HG03108 (cell line): ENCODE results near the gene RHEB.

Source experiments
- ATAC-seq: cut with Tn5 transposase; IDR thresholded peaks from one replicate; pipeline ENCODE4 v1.9.1; 2021; ENCODE audit warnings: moderate library complexity; ENCODE audit not compliant: unreplicated experiment

The RHEB gene

DNA sequence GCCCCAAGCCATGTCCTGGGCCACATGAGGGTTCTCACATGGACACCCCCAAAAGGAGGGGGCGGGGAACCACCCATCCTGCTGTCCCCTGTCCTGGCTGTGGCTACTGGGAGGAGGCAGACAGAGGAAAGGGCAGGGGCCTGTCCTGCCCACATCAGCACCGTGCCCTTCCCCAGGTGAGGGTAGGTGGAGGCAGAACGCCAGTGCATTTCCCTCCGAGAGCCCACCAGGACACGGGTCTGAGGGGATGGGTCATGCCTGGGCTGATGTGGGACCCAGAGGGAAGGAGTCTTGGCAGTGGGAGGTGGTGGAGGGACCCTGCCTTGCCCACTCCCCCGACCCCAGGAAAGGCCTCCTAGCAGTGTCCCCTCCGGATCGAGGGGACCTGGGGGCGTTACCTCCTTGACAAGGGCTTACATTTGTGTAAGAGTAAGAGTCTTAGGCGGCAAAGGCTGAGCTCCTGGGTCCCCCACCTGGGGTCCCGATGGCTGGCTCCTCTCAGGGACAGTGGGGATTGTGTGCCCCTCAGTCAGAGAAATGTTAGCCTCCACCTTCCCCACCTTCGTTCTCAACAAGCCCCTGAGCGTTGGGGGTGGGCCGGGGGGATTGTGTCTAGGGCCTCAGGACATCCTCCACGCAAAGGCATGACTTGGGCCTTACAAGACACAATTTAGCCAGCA, 85.8 kb downstream of the RHEB start:
- ATAC-seq: no peak

DNA sequence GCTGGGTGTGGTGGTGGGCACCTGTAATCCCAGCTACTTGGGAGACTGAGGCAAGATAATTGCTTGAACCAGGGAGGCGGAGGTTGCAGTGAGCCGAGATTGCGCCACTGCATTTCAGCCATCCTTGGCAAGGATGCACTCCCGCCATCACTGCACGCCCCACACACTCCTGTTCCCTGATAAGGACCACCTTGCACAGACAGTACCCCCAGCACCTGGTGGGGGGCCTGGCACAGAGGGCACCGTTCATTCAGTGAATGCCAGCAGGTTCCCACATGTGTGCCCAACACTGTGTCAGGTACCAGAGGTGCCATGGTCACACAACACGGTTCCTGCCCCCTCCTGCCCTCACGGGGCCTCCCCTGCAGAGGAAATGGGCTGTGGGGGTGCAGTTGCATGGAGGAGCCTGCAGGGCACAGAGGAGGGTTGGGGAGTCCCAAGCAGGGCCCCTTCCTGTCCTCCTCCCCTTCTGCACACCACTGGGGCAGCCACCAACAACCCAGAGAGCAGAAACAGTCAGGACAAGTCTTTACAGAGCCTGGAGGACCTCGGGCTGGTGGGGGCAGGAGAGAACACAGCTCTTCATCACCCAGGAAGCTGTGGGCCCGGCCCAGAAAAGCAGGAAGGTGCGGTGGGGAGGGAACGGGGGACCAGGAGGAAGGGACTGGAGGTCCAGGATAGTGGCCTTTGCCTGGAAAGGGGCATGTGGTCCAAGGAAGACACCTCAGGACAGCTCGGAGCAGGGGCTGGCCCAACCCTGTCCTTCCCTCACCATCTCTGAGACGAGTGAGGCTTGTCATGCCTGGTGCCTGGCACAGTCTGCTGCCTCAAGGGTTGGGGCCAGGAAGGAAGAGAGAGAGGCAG, 86.8 kb downstream of the RHEB start:
- peak; percentile 67 for ATAC-seq

DNA sequence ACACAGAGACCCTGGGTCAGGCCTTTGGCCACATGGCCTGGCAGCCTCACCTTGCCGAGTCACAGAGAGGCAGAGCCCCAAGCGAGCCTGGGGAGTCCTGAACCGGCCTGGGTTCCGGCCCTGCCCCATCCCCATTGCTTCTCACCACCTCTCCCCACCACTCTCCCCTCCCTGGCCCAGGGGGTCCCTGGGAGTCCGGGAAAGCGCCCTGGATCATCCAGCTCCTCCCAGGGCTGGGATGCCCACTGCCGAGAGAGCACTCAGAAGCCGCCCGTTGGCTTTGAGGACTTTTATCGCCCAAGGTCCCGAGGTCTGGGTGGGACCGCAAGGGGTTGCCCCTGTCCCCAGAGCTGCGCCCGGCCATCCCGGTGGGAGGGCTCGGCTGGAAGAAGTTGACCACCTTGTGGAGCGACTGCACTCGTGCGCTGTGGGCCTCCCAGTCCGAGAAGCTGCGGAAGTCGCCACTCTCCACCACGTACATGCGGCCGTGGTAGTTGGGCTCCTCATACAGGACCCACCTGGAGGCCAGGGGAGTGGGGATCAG, 87.9 kb downstream of the RHEB start:
- ATAC-seq: no peak

- ATAC-seq: no peak
Observed at GRCh38 chr7:151431281-151431767, 88.4 kb downstream of the RHEB start.

DNA sequence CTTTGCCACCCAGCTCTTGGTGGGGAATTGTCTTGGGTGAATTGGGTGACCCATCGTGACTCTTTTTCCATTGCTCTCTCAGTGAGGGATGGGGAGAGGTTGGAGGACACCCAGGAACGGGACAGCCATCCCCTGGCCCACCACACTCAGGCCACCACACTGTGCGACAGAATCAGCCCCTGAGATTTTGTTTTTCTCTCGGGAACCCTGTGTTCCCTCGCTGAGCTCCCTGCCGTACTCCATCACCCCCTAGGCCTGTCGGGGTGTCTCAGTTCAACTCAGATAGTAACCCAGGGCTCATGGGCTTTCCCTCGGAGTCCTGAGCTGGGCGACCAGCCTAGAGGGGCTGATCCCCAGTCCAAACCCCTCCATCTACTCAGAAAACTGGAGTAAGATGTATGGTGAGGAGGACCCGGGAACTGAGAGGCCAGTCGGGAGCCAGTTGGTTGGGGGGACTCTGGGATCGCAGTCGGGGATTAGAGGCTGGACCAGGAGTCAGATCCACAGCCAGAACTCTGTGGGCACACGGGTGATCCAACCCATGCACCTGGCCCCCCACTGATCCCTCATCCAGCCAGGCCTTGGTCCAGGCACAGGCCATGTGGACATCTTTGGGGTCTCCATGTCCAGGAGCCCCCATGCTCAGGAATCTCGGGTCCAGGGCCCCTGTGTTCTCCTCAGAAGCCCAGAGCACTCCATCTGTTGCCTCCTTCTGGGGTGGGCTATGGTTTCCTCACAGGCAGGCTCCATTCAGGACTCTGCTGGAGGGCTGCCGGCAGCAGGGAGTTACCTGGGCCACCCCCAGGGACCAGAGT, 89.1 kb downstream of the RHEB start:
- no peak for ATAC-seq

DNA sequence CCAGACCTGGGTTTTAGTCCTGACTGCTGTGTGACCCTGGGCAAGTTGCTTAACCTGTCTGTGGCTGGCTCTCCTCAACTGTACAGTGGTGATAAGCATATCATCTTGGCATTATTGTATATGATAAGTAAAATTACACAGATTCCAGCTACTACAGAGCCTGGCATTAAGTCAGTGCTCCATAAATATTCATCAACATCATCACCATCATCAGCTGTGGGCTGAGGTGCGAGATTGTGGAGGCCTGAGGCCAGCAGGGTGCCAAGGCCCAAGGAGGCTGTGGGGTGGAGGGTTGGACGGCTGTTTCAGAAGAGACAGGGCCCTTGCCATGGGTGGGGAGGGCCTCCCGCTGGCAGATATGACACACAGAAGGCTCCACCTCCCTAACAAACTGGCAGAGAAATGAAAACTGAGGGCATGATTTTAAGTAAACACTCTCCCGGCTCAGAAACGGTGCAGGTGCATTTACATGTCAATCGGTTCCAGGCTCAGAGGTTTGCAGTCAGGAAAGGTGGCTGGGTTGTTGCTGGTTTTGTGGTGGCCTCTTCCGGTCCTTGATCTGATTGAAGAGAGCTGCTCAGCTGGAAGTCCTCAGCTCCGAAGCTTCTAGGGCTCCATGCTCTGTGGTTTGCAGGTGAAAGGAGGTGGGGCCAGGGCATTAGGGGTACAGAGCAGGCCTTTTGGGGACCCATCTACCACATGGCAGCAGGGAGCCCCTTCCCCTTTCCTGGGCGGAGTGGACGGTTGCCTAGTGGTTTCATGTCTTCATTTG, 89.9 kb downstream of the RHEB start:
- ATAC-seq: peak; percentile 42

DNA sequence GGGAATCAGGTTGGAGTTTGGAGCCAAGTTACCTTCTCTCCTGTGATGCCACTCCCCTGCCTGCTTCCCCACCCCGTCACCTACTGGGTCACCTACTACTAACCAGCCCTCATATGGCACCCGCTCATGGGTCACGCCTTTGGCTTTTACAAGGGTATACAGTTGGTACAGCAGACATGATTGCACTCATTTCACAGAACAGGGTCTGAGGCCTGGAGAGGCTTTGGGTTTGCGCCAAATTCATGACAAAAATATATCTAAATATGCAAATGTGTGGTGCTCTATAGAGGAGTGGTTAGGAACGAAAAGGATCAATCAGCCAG, 90.5 kb downstream of the RHEB start:
- no peak for ATAC-seq

DNA sequence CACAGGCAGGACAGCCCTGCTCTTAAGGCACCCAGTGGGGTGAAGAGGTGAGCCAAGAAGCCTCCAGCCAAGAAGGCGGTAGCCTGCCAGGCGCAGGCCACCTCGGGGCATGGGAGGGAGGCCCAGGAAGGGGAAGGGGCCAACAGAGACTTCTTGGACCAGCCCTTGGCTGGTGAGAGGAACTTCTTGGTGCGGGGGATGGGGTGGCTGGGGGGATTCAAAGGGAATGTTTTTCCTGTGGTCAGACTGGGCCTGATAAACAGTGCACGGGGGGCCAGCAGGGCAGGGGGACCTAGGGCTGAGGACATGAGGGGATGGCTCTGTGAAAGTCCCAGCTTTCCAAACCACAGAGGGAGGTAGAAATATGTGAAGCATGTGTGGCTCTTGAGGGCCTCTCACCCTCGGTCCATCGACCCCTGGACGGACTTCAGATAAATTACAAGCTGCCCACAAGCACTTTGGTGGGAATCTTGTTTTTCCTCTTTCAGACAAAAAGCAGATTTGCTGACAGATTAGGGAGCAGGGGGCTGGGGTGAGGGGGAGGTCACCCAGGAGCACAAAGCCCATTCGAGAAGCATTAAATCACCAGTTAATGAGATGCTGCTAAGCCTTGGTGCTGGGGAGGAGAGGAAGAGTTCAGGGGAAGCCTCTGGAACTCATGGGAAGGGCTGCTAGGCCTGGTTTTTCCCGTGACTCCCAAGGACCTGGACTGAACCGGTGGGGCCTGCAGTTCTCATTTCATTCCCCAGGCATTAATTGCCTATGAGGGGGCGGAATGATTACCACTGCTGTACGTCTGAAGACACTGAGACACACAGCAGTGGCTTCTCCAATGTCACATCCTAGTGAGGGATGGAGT, 91.1 kb downstream of the RHEB start:
- ATAC-seq: no peak

- no peak for ATAC-seq
Observed at GRCh38 chr7:151427705-151428377, 91.9 kb downstream of the RHEB start.

DNA sequence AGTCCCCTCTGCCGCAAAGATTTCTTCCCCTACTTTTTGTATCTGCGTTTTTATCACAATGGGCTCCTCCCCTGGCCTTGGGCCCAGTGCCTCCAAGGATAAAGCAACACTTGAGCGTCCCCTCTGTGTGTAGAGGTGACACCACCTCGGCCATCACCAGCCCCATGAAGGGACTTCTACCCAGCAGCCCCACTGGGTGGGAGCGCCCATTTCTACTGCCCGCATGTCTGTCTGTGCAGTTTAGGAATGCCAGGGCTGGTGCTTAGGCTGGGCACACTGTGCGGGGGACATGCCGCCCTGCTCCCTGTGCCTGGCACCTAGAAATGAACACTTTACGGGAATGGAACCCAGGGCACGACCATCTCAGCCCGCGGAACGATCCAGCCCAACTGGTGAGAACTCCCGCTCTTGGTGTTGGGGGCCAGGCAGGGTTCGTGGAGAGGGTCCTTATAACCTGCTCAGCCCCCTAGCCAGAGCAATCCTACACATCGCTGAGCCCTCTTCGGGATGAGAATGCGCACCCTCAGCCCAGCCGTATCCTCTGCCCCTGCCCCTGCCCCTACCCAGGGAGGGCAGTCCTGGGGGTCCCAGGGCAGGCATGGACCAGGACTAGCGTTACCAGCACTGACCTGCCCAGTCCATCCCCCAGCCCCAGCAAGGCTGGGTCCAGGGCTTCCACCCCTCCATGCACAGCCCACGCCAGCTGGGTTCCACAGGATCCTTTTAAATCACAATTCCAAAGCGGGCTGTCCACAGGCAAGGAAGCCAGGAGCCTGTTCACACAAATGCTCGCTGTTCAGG, 92.6 kb downstream of the RHEB start:
- no peak for ATAC-seq

GRCh38 chr7:151426441-151426903, 93.2 kb downstream of the RHEB start:
- no peak for ATAC-seq

GRCh38 chr7:151425670-151426440, 93.8 kb downstream of the RHEB start:
- ATAC-seq: no peak

DNA sequence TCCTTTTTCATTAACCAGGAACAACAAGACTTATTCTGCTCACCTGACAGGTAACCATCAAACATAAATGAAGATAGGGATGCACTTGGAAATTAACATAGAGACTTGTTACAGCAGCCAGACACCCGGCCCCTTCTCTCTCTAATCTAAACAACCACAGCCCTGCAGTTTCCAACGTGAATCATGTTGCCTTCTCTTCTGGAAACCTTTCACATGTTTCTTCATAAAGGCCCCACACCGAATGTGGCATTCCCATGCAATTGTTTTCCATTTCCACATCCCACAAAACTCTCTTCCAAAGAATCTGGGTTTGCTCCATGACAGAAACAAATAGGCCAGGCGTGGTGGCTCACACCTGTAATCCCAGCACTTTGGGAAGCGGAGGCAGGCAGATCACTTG, 94.9 kb downstream of the RHEB start:
- no peak for ATAC-seq

DNA sequence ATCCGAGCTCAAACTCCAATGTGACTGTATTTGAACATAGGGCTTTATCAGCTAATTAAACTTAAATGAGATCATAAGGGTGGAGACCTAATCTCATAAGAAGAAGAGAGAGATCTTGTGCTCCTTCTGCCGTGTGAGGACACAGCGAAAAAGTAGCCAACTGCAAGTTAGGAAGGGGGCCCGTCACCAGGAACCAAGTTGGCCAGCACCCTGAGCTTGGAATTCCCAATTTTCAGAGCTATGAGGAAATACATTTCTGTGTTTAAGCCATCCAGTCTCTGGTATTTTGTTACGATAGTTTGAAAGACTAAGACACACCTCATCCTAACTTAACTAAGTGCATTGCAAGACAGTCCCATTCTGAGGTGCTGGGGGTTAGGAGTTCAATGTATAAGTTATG, 95.8 kb downstream of the RHEB start:
- ATAC-seq: no peak

DNA sequence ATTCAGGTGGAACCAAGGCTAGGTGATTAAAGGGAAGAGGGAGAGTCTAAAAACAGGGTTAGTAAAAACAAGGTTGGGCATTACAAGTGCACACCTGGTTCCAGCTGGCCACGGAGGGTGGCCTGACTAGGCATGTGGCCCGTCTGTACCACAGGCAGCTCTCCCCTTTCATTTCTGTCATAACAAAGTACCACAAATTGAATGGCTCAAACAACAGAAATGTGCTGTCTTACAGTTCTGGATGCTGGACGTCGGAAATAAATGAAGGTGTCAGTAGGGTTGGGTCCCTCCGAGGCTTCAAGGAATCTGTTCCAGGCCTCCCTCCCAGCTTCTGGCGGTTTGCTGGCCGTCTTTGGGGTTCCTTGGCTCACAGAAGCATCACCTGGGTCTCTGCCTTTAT, 96.5 kb downstream of the RHEB start:
- no peak for ATAC-seq

GRCh38 chr7:151422212-151422611, 97.5 kb downstream of the RHEB start:
- ATAC-seq: no peak

- ATAC-seq: no peak
Observed at GRCh38 chr7:151420144-151420543, 99.6 kb downstream of the RHEB start.
